Measurements from ENCODE around the gene CDH4.

CDH4 gene

DNA sequence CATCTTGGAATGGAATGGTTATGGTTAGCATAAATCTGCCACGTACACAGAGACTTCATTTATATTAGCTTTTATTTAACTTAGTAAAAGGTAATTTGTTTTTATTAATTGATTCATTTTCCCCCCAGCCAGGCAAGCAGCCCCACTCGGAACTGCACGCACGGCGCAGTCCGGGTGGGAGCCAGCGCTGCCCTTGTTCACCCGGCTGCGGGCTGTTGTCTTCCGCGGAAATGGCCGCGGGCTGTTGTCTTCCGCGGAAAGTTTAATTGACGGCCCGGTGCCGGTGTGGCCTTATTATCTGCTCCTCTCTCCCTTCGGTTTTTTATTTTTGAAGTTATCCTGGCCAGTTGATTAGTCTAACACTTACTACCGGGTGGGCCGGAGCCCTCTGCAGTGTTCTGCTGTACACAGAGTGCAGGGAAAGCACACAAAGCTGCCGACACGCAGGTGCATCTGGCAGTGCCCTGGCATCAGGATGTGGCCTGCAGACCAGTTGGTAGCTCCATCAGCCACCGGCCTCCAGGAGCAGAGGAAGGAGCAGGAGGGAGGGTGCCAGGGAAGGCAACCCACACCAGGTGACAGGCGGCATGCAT lies 270.5 kb downstream of the CDH4 start:
- TF ChIP-seq CTCF (conservative IDR thresholded peaks at IDR 0.05) (no peak), ZFX (IDR thresholded peaks at IDR 0.05) (no peak)
- H3K27ac ChIP-seq, result no peak overlapping the region

DNA sequence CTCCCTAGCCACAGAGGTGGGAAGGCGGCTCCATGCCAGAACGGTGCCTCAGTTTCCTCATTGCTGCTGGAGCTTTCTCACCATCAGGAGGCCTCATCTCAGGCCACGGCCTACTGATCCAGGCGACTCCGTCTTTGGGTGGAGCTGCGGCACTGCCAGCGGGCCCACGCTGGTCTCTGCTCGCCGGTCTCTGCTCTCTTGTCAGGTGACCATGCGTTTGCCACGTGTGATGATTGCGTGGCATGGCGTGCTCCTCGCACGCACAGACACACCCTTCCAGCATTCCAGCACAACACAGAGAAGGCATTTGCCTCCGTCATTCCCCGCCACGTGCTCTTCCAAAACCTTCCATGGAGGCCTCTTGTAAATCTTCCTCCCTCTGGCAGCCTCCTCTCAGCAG lies 271.1 kb downstream of the CDH4 start:
- TF ChIP-seq CTCF (conservative IDR thresholded peaks at IDR 0.05) (no peak), ZFX (IDR thresholded peaks at IDR 0.05) (no peak)
- no peak overlapping the region for H3K27ac ChIP-seq

DNA sequence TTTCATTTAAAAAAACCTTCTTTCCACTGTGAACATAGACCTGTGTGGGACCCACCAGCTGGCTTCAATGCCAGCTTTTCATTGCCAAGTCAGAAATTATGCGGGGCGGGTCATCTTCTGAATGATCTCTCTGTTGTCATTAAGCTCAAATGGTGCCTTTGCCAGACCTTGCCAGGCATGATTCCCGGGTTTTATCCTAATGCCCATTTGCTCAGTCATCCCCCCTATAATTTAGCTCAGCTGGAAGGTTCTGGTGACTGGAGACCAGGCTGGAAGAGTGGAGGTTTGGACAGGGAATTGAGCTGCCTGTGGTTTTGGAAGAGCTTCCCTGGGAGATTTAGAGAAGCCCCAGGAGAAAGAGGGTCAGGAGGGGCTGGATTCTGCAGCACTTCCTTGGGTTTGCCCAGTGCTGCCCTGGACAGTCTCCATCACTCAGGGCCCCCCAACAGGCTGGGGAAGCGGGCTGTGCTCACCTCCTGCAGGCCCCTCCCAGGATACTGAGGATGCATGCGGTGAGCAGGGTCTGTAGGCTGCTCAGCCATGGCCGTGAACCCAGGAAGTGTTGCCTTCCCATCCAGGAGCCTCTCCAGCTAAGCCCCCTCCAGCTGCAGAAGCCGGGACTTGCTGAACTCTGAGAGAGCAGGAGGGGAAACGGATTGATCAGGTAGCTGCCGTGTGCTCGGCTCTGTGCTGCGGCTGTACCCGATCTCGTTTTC lies 273.0 kb downstream of the CDH4 start:
- TF ChIP-seq ZFX (IDR thresholded peaks at IDR 0.05) (no peak), CTCF (conservative IDR thresholded peaks at IDR 0.05) (no peak)

GRCh38 chr20:61525781-61526431 lies 273.8 kb downstream of the CDH4 start:
- H3K27ac ChIP-seq, result no peak overlapping the region
- no peak for TF ChIP-seq ZFX (IDR thresholded peaks at IDR 0.05)
- TF ChIP-seq CTCF (conservative IDR thresholded peaks at IDR 0.05), result no peak

More for the DNA sequence above, 273.0 kb downstream of the CDH4 start:
- no peak overlapping the region for H3K27ac ChIP-seq

DNA sequence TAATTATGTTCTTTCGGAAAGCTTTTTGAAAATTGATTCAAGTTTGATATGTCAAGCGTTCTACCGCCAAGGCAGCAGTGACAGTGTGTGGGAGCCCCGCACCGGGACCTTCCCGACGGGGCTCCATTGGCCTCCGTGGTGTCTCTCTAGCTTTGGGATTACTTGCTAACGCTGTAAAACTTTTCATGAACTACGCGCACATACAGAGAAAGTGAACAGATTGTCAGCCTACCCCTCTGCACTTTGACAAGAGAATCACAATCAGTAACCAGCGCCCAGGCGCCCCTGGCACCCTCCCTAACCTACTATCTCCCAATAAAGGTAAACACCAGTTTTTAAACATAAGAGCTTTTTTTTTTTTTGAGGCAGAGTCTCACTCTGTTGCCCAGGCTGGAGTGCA lies 274.8 kb downstream of the CDH4 start:
- no peak overlapping the region for H3K27ac ChIP-seq
- TF ChIP-seq CTCF (conservative IDR thresholded peaks at IDR 0.05) (no peak), ZFX (IDR thresholded peaks at IDR 0.05) (no peak)

DNA sequence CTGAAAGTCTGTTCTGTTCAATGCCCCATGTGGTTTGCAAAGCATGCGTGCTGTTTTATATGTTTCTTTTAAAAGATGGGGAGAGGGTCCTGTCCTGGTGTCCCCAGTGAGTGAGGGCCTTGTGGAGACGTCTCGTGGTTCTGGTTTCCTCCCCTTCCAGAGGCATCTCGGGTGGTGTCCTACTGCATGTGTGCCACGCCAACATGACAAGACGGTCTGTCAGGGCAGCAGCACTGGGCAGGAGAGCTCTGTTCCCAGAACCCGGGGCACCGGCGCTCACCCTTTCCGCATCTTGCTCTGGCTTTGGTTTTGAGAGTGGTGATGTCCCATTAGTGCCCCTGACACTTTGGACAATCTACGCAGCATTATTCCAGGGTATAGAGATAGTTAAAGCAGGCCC lies 275.6 kb downstream of the CDH4 start:
- no peak overlapping the region for H3K27ac ChIP-seq
- TF ChIP-seq ZFX (IDR thresholded peaks at IDR 0.05), result no peak
- TF ChIP-seq CTCF (conservative IDR thresholded peaks at IDR 0.05), result no peak

- no peak overlapping the region for H3K27ac ChIP-seq
- TF ChIP-seq ZFX (IDR thresholded peaks at IDR 0.05), result no peak
- TF ChIP-seq CTCF (conservative IDR thresholded peaks at IDR 0.05), result no peak
Measured at GRCh38 chr20:61528591-61528990, 276.5 kb downstream of the CDH4 start.

Measured in C4-2B (cell line).